ENCODE measurements around the gene PDYN.

Gene PDYN

DNA sequence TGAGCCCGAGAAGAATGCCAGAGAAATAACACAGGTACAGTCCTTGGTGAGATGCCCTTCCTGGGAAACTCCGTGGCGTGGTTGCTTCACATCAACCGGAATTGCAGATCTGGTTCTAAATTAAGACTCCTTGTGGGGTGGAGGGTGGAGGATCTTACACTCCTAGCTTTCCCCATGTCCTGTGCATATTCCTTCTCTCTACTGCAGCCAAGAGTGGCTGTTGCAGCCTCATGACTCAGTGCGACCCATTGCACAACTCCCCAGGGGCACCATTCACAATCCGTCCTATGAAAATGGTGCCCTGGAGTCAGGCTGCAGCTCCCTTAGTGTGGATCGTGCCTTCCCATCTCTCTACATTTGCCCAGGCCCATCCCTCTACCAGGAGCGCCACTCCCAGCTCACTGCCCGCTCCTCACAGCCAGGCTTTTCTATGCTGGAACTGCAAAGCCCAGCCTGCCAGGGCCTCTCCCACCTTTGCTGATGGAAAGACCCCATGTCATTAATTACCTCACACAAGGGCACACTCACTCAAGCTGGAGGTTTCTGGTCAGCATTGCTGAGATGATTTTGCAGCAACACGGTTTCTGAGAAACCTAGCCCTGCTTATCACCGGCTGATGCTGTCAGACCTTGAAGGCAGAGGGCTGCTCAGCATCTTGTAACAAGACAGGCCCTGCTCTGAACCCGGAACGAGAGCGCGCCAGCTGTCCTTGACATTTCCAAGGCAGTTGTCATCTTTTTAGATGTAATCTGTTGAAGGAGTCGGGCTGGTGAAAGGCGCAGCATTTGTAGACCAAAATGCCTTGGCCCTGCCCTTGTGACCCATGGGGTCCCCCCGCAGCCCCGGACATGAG, 58.9 kb downstream of the PDYN start:
- no peak for DNase-seq (ENCODE audit: low spot score)

DNA sequence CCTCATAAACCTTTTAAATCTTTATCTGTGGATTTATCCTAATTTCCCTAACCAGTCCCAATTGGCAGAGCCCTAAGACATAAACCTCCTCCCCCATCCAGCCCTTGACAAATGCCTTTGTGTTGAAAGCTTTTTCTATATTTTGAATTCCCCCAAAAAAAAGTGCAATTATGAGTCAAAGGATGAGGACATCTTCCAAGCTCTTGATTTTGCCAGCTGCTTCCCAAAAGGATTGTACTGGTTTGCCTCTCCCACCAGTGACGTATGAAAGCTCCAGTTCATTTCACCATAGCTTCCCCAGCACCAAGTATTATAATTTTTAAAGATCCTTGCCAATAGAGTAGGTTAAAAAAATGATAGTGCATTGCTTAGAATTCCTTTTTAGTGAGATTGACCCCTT, 59.7 kb downstream of the PDYN start:
- DNase-seq (ENCODE audit: low spot score) = no peak

DNA sequence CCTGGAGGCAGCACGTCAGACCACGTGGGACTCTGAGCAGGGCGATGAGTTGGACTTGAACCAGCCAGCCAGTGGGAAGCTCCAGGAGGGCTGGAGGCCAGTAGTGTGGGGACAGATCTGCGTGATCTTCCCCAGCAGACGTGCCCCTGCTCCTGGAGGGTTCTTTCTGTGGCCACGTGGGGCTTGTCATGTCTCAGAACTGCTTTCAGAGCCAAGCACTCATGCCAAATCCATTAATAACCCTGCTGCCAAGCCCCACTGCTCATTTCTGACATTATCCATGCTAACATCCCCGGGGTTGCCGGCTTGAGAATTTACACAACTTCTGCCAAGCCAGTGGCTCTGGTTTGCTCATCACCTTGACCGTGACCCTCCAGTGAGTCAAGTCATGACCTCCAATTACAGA, 60.4 kb downstream of the PDYN start:
- no peak for DNase-seq (ENCODE audit: low spot score)

DNA sequence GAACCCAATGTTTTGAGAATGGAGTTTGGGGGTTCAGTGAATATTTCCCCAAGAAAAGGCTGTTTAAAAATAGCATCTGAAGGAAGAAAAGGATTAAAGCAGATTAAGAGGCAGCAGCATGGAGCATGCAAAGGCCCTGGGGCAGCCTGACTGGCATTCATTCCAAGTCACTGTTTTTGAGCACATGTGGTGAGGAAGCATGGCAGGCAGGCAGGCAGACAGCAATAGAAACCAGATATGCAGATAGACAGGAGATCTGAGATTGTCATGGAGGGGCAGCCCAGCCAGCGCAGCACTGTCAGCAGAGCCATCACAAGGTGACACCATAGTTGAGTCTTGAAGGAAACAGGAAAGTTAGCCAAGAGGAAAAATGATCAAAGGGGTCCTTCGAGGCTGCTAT, 60.9 kb downstream of the PDYN start:
- DNase-seq (ENCODE audit: low spot score) = no peak

DNA sequence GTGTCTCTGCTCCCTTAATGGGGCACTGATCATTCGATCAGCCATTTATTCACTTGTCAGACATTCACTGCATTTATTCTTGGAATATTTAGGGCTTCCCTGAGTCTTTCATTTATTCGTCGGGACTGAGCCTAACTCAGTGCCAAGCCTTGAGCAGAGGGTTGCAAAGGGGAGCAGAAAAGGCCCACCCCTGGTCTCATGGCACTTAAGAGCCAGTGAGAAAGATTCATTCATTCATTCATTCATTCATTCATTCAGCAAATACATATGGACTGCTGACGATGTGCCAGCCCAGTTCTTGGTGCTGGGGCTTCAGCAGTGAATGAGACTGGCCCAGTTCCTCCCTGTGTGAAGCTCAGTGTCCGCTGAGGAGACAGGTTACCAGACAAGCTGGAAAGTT, 62.0 kb downstream of the PDYN start:
- DNase-seq (ENCODE audit: low spot score) = no peak

DNA sequence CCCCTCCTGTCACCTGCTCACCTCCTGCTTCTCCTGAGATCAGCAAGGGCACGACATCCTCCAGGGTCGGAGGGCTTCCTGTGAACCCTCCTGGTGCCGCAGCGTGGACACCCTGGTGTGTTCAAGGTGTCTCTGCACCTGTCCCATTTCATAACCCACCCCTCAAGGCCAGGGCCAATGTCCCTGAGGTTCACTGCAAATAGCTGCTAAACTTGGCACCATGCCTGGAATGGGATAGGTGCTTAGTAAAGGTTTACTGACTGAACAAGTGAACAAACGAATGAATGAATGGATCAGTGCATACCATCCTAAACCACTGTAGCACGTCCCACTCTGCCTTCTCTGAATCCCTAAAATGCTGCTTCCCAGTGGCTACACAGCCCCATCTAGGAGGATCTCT, 63.7 kb downstream of the PDYN start:
- no peak for DNase-seq (ENCODE audit: low spot score)

DNA sequence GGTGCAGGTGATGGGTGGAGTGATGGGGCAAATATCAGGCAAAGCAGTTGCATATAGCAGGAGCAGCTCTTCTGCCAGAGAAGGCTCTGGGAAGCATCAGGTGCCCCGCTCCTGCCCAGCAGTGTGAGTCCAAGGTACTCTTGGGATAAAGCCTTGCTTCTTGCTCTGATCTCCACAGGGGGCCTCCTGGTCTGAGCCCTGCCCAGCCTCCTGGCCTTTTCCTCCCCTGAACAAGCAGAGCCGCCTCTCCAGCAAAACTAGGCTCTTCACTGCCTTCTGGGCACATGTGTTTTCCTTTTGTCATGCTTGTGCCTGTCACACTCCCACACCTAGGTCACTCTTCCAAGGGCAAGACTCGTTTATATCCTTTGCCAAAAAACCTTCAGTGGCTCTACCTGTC, 64.4 kb downstream of the PDYN start:
- DNase-seq (ENCODE audit: low spot score) = no peak

DNA sequence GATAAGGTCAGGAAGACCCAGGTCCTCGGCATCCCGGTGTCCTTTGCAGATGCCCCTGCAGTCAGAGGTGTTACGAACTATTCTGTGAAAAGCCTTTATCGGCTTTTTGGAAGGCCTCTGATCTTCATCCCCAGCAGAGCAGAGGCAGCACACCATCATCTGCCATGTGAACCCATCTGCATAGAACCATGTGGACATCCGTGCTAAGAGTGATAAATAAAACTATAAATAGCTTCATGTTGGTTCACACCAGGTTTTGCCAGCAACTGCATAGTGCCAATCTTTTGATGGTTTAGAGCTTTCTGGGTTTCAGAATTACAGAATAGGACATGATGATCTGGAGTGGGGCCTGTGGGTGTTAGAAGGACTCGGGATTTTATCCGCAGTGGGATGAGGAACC, 65.1 kb downstream of the PDYN start:
- no peak for DNase-seq (ENCODE audit: low spot score)
